DND-41 (cell line): ENCODE data around the gene JCAD.

Source experiments
- ATAC-seq: fragments of 200-7000 bp; cut with Tn5 transposase; 3 replicates; pipeline ENCODE4 v1.9.1; 2021; ENCODE audit warnings: low read depth; ENCODE audit not compliant: insufficient read depth
- DNase-seq: peaks from one replicate; pipeline ENCODE4 v3.0.0-alpha.2; 2020
- H2AFZ ChIP-seq: 2 replicates; pipeline ENCODE4 v1.6.0; 2012; ENCODE audit warnings: low read depth, low read length
- H3K27ac ChIP-seq: 2 replicates; pipeline ENCODE4 v1.5.1; 2012; ENCODE audit warnings: low read length, inconsistent platforms
- H3K27me3 ChIP-seq: fragments of 200-600 bp; sonication (generic); 2 replicates; pipeline ENCODE4 v1.6.0; 2012; ENCODE audit warnings: low read length, mild to moderate bottlenecking, inconsistent platforms; ENCODE audit not compliant: insufficient read depth, poor library complexity
- H3K36me3 ChIP-seq: 2 replicates; pipeline ENCODE4 v1.5.1; 2012; ENCODE audit warnings: low read length, inconsistent platforms; ENCODE audit not compliant: insufficient read depth
- H3K4me1 ChIP-seq: 2 replicates; pipeline ENCODE4 v1.5.1; 2012; ENCODE audit warnings: mild to moderate bottlenecking, low read length; ENCODE audit not compliant: insufficient read depth
- H3K4me2 ChIP-seq: 2 replicates; pipeline ENCODE4 v1.6.0; 2012; ENCODE audit warnings: mild to moderate bottlenecking, moderate library complexity, low read length, inconsistent platforms; ENCODE audit not compliant: insufficient read depth
- H3K4me3 ChIP-seq, 2 experiments: fragments of 200-600 bp in 1 of 2; shearing (Covaris generic) in 1 of 2; 2 replicates each; pipeline ENCODE4 v1.5.1; 2012 to 2016; ENCODE audit warnings: inconsistent platforms in 2 of 2, low read length in 2 of 2, mild to moderate bottlenecking in 2 of 2, low read depth in 1 of 2, moderate library complexity in 1 of 2
- H3K79me2 ChIP-seq: 2 replicates; pipeline ENCODE4 v1.6.0; 2012; ENCODE audit warnings: low read length, inconsistent platforms; ENCODE audit not compliant: insufficient read depth
- H3K9ac ChIP-seq: 2 replicates; pipeline ENCODE4 v1.6.0; 2012; ENCODE audit warnings: low read depth, mild to moderate bottlenecking, inconsistent platforms, low read length, moderate library complexity
- H3K9me3 ChIP-seq: 2 replicates; pipeline ENCODE4 v1.5.1; 2012; ENCODE audit warnings: low read length, moderate library complexity, mild to moderate bottlenecking, inconsistent platforms; ENCODE audit not compliant: insufficient read depth, severe bottlenecking
- H4K20me1 ChIP-seq: 2 replicates; pipeline ENCODE4 v1.6.0; 2012; ENCODE audit warnings: low read length; ENCODE audit not compliant: insufficient read depth
- CTCF ChIP-seq: IDR thresholded peaks from 2 replicates; pipeline ENCODE4 v1.5.1; 2012; ENCODE audit warnings: borderline replicate concordance, low read length, moderate library complexity, mild to moderate bottlenecking; ENCODE audit not compliant: poor library complexity, severe bottlenecking; ENCODE audit errors: extremely low read depth
- EZH2 ChIP-seq: IDR thresholded peaks from 3 replicates; pipeline ENCODE4 v1.6.1; 2012; ENCODE audit warnings: borderline replicate concordance, low read depth, mild to moderate bottlenecking, moderate library complexity, low read length, inconsistent platforms; ENCODE audit not compliant: severe bottlenecking

Gene JCAD

GRCh38 chr10:30037620-30038336, 21.6 kb downstream of the JCAD start:
- Histone ChIP-seq H3K79me2 (no peaks in the 10 kb centered on the region), H2AFZ (no peak overlapping the region), H3K27ac (no peak overlapping the region), H3K4me2 (no peak overlapping the region), H3K9me3 (no peaks in the 10 kb centered on the region), H3K36me3 (no peaks in the 10 kb centered on the region), H3K4me3 (no peak overlapping the region), H3K9ac (no peak overlapping the region), H4K20me1 (no peaks in the 10 kb centered on the region), H3K27me3 (no peaks in the 10 kb centered on the region), H3K4me1 (peaks cover 23% of the 10 kb centered on the region)
- no peak for ATAC-seq
- TF ChIP-seq EZH2, result no peak
- no peak for TF ChIP-seq CTCF
- DNase-seq, result no peak

- TF ChIP-seq CTCF, result no peak
- no peak for TF ChIP-seq EZH2
These were observed 22.6 kb downstream of the JCAD start for GRCh38 chr10:30036811-30037210.

GRCh38 chr10:30036341-30036740, 23.0 kb downstream of the JCAD start:
- Histone ChIP-seq H3K27me3 (no peaks in the 10 kb centered on the region), H3K27ac (no peak overlapping the region), H3K4me3 (no peak overlapping the region), H3K4me1 (peaks cover 9% of the 10 kb centered on the region), H3K9me3 (no peaks in the 10 kb centered on the region), H3K9ac (no peak overlapping the region), H3K4me2 (no peak overlapping the region), H4K20me1 (no peaks in the 10 kb centered on the region), H3K79me2 (no peaks in the 10 kb centered on the region), H2AFZ (no peak overlapping the region), H3K36me3 (no peaks in the 10 kb centered on the region)
- TF ChIP-seq EZH2 (no peak), CTCF (no peak)
- no peak for ATAC-seq
- DNase-seq, result no peak

More at GRCh38 chr10:30036811-30037210, 22.6 kb downstream of the JCAD start:
- Histone ChIP-seq H3K4me3 (no peak overlapping the region), H3K27me3 (no peaks in the 10 kb centered on the region), H3K9me3 (no peaks in the 10 kb centered on the region), H3K9ac (no peak overlapping the region), H3K79me2 (no peaks in the 10 kb centered on the region), H3K4me1 (peaks cover 13% of the 10 kb centered on the region), H3K4me2 (no peak overlapping the region), H4K20me1 (no peaks in the 10 kb centered on the region), H3K27ac (no peak overlapping the region), H2AFZ (no peak overlapping the region), H3K36me3 (no peaks in the 10 kb centered on the region)
- ATAC-seq, result no peak
- DNase-seq, result no peak
